Cardiac fibroblast (primary cell): ENCODE measurements around the gene IL12RB2.

Source experiments
- DNase-seq, 2 donors: peaks; one replicate each; pipeline versions ENCODE4 v3.0.0 to v3.0.0-alpha.2; 2010; ENCODE audit warnings: low read depth in 2 of 2
- H3K4me3 ChIP-seq, 2 donors: replicated peaks in 1 of 2; 1 replicate in 1 of 2; 2 replicates in 1 of 2; pipeline ENCODE4 v1.5.1; 2011; ENCODE audit warnings: low read depth in 2 of 2, low read length in 2 of 2, mild to moderate bottlenecking in 2 of 2, moderate library complexity in 1 of 2
- CTCF ChIP-seq: IDR thresholded peaks from one replicate; pipeline ENCODE4 v1.5.1; 2011; ENCODE audit warnings: low read depth, mild to moderate bottlenecking, low read length, inconsistent platforms

Gene IL12RB2

GRCh38 chr1:67355745-67356424 lies 48.2 kb downstream of the IL12RB2 start:
- TF ChIP-seq CTCF, result no peak
- H3K4me3 ChIP-seq, result no peak overlapping the region
- DNase-seq, result peak; percentile 45 to 50

GRCh38 chr1:67359592-67359991 lies 51.9 kb downstream of the IL12RB2 start:
- no peak for DNase-seq
- H3K4me3 ChIP-seq, result no peak overlapping the region
- no peak for TF ChIP-seq CTCF

GRCh38 chr1:67361641-67362040 lies 54.0 kb downstream of the IL12RB2 start:
- H3K4me3 ChIP-seq, result no peak overlapping the region
- DNase-seq, result no peak
- TF ChIP-seq CTCF, result no peak

DNA sequence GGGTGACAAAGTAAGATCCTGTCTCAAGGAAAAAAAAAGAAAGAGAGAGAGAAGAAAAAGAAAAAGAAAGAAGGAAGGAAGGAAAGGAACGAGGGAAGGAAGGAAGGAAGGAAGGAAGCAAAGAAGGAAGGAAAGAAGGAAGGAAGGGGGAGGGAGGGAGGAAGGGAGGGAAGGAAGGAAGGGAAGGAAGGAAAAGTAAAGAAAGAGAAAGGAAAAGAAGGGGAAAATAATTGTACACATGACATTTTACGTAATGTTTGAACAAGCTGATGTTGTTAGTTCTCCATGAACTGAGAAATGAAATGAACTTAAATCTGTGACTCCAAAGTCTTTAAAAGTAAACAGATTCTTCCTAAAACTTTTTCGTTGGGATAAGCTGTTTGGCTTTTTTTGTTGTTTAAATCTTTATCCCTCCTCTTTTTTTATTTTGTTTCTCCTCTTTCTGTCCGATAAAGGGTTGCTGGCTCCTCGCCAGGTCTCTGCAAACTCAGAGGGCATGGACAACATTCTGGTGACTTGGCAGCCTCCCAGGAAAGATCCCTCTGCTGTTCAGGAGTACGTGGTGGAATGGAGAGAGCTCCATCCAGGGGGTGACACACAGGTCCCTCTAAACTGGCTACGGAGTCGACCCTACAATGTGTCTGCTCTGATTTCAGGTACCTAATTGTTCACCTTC lies 59.8 kb downstream of the IL12RB2 start:
- no peak overlapping the region for H3K4me3 ChIP-seq
- peak; percentile 40 to 67 for DNase-seq
- no peak for TF ChIP-seq CTCF

DNA sequence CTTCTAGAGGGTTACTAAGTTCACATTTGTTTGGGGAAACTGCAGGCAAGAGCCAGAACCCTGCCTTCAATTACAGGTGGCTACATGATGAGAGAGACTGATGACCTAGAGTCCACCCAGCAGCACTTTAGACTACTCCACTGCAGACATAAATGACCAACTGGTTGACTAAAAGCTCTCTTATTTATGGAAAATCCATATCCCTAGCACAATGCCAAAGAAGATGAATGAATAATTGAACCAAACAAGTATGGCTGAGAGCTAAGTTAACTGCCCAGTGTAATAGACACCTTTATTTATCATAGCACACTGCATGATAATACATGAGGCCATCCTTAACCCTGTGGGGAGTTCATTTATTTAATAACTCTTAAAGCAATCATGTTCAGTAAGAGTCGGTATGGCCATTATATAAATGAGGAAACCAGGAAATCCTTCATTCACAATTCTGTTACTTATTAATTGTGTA lies 60.4 kb downstream of the IL12RB2 start:
- TF ChIP-seq CTCF, result no peak
- DNase-seq, result no peak
- no peak overlapping the region for H3K4me3 ChIP-seq

- H3K4me3 ChIP-seq, result no peak overlapping the region
- TF ChIP-seq CTCF, result no peak
- no peak for DNase-seq
Observed at GRCh38 chr1:67371043-67371442, 63.4 kb downstream of the IL12RB2 start.
